ENCODE data around the gene TTC1.
A peak's percentile ranks its signal among the peaks of the same experiment; 100 is the strongest.

The TTC1 gene

GRCh38 chr5:160105686-160106360 is 96.9 kb downstream of the TTC1 start:
- DNase-seq (ENCODE audit: low read depth) = peak; percentile 32
- H3K4me3 ChIP-seq (ENCODE audit: control insufficient read depth, low read depth, low read length) = no peak overlapping the region
- no peak for TF ChIP-seq CTCF (conservative IDR thresholded peaks at IDR 0.05; ENCODE audit: control insufficient read depth, insufficient read depth, low read depth, low read length)

- TF ChIP-seq CTCF (conservative IDR thresholded peaks at IDR 0.05; ENCODE audit: control insufficient read depth, insufficient read depth, low read depth, low read length) = no peak
- DNase-seq (ENCODE audit: low read depth) = no peak
- no peak overlapping the region for H3K4me3 ChIP-seq (ENCODE audit: control insufficient read depth, low read depth, low read length)
Measured at GRCh38 chr5:160108124-160108523, 99.2 kb downstream of the TTC1 start.

Measured in fibroblast of mammary gland (primary cell).